22Rv1 (cell line): ENCODE measurements around the gene C1orf122.

Experiments used
- H3K27ac ChIP-seq: fragments of 450-650 bp; 2 replicates; pipeline ENCODE4 v1.5.1; 2017
- CTCF ChIP-seq: fragments of 450-650 bp; IDR thresholded peaks from 2 replicates; pipeline ENCODE4 v1.5.1; 2017; ENCODE audit warnings: mild to moderate bottlenecking
- ZFX ChIP-seq: fragments of 450-650 bp; IDR thresholded peaks from 2 replicates; pipeline ENCODE4 v1.6.1; 2017; ENCODE audit warnings: antibody characterized with exemption, borderline replicate concordance

The C1orf122 gene

GRCh38 chr1:37836788-37837187 lies 29.2 kb downstream of the C1orf122 start:
- no peak for TF ChIP-seq CTCF
- TF ChIP-seq ZFX: no peak
- no peak overlapping the region for H3K27ac ChIP-seq

GRCh38 chr1:37839676-37840075 lies 32.1 kb downstream of the C1orf122 start:
- TF ChIP-seq ZFX (no peak), CTCF (no peak)
- H3K27ac ChIP-seq: no peak overlapping the region

- TF ChIP-seq CTCF: no peak
- TF ChIP-seq ZFX: no peak
- H3K27ac ChIP-seq: no peak overlapping the region
Measured at GRCh38 chr1:37840711-37841110, 33.1 kb downstream of the C1orf122 start.

- H3K27ac ChIP-seq: no peak overlapping the region
- TF ChIP-seq ZFX: no peak
- no peak for TF ChIP-seq CTCF
Measured at GRCh38 chr1:37841652-37842051, 34.1 kb downstream of the C1orf122 start.

- TF ChIP-seq ZFX (no peak), CTCF (no peak)
Measured at GRCh38 chr1:37844536-37844935, 36.9 kb downstream of the C1orf122 start.

GRCh38 chr1:37845049-37845646 lies 37.6 kb downstream of the C1orf122 start:
- no peak for TF ChIP-seq ZFX
- no peak for TF ChIP-seq CTCF
- no peak overlapping the region for H3K27ac ChIP-seq

More at GRCh38 chr1:37844536-37844935, 36.9 kb downstream of the C1orf122 start:
- no peak overlapping the region for H3K27ac ChIP-seq

GRCh38 chr1:37845786-37846185 lies 38.2 kb downstream of the C1orf122 start:
- H3K27ac ChIP-seq: no peak overlapping the region
- TF ChIP-seq CTCF (no peak), ZFX (no peak)
